Brain microvascular endothelial cell (primary cell): ENCODE data around the gene CDCP1.

Experiments
- DNase-seq: peaks from one replicate; pipeline ENCODE4 v3.0.0-alpha.2; 2020
- H3K27ac ChIP-seq: fragments of 250-450 bp; sonication (Bioruptor Pico); 2 replicates; pipeline ENCODE4 v1.5.1; 2020; ENCODE audit warnings: mild to moderate bottlenecking, moderate library complexity
- H3K27me3 ChIP-seq: fragments of 250-450 bp; sonication (Bioruptor Pico); replicated peaks from 2 replicates; pipeline ENCODE4 v1.5.1; 2020; ENCODE audit warnings: mild to moderate bottlenecking
- H3K36me3 ChIP-seq: fragments of 250-450 bp; sonication (Bioruptor Pico); replicated peaks from 2 replicates; pipeline ENCODE4 v1.5.1; 2020; ENCODE audit warnings: mild to moderate bottlenecking
- H3K4me3 ChIP-seq: 2 replicates; pipeline ENCODE4 v1.5.1; 2011; ENCODE audit warnings: low read depth, mild to moderate bottlenecking, control low read depth, low read length, moderate library complexity
- CTCF ChIP-seq: IDR thresholded peaks from 2 replicates; pipeline ENCODE4 v1.5.1; 2011; ENCODE audit warnings: low read depth, mild to moderate bottlenecking, moderate library complexity, low read length, control low read depth, inconsistent platforms; ENCODE audit errors: missing control alignments
- in situ Hi-C: cut with HindIII; loops from 2 replicates; pipeline ENCODE4 v1.10.0; 2017; ENCODE audit warnings: low sequenced_read_pairs, low pct_ligation_motif_present

CDCP1 gene

GRCh38 chr3:45113625-45114050, 32.5 kb downstream of the CDCP1 start:
- DNase-seq = no peak
- Histone ChIP-seq H3K4me3 (no peak overlapping the region), H3K27me3 (no peaks in the 10 kb centered on the region), H3K27ac (no peak overlapping the region), H3K36me3 (no peaks in the 10 kb centered on the region)
- TF ChIP-seq CTCF = no peak
- in situ Hi-C loops = no loop called here

GRCh38 chr3:45112939-45113338, 33.2 kb downstream of the CDCP1 start:
- DNase-seq = no peak
- Histone ChIP-seq H3K36me3 (no peaks in the 10 kb centered on the region), H3K27ac (no peak overlapping the region), H3K4me3 (no peak overlapping the region), H3K27me3 (no peaks in the 10 kb centered on the region)
- TF ChIP-seq CTCF = no peak
- in situ Hi-C loops = no loop called here

GRCh38 chr3:45110509-45110833, 35.7 kb downstream of the CDCP1 start:
- no peak for TF ChIP-seq CTCF
- Histone ChIP-seq H3K27ac (no peak overlapping the region), H3K36me3 (no peaks in the 10 kb centered on the region), H3K4me3 (no peak overlapping the region), H3K27me3 (no peaks in the 10 kb centered on the region)
- in situ Hi-C loops = no loop called here
- no peak for DNase-seq

- H3K27ac ChIP-seq = no peak overlapping the region
- H3K36me3 ChIP-seq = no peaks in the 10 kb centered on the region
- no peak overlapping the region for H3K4me3 ChIP-seq
- DNase-seq = no peak
- H3K27me3 ChIP-seq = no peaks in the 10 kb centered on the region
- no peak for TF ChIP-seq CTCF
- in situ Hi-C loops = no loop called here
Measured at GRCh38 chr3:45109771-45110508, 36.2 kb downstream of the CDCP1 start.

GRCh38 chr3:45106874-45107273, 39.3 kb downstream of the CDCP1 start:
- Histone ChIP-seq H3K36me3 (no peaks in the 10 kb centered on the region), H3K27ac (no peak overlapping the region)
- DNase-seq = no peak

More at GRCh38 chr3:45106874-45107273, 39.3 kb downstream of the CDCP1 start:
- no peak overlapping the region for H3K4me3 ChIP-seq
- in situ Hi-C loops = no loop called here
- H3K27me3 ChIP-seq = no peaks in the 10 kb centered on the region
- no peak for TF ChIP-seq CTCF
